ENCODE results near the gene PASK. TPM values are rescaled to one million over a fixed set of nuclear protein-coding genes. Genes with fewer than 3 reads are reported as not detected.

The PASK gene
- total RNA-seq, 2 experiments from 2014 or later = 71.3 to 74.8 TPM

DNA sequence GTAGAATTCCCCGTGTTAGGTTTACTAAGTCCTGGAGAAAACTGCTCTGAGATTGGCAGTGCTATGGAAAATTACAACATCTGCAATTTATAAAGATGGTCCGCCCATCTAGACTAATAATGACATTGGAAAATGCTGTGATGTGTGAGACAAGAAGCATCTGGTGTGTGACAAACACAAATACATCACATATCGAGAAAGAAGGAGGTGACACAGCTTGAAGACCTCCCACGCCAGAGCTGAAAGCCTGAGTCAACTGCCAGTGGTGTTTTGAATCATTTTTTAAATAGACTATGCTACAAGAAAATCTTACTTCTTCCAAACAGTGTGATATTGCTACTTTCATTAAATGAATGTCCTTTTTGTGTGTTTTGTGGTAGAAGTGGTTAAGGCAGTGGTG lies 30.6 kb upstream of the PASK start:
- TF ChIP-seq, protein P1, sequence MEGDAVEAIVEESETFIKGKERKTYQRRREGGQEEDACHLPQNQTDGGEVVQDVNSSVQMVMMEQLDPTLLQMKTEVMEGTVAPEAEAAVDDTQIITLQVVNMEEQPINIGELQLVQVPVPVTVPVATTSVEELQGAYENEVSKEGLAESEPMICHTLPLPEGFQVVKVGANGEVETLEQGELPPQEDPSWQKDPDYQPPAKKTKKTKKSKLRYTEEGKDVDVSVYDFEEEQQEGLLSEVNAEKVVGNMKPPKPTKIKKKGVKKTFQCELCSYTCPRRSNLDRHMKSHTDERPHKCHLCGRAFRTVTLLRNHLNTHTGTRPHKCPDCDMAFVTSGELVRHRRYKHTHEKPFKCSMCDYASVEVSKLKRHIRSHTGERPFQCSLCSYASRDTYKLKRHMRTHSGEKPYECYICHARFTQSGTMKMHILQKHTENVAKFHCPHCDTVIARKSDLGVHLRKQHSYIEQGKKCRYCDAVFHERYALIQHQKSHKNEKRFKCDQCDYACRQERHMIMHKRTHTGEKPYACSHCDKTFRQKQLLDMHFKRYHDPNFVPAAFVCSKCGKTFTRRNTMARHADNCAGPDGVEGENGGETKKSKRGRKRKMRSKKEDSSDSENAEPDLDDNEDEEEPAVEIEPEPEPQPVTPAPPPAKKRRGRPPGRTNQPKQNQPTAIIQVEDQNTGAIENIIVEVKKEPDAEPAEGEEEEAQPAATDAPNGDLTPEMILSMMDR (IDR thresholded peaks at IDR 0.05) = no peak
- peaks cover 5% of the 10 kb centered on the region for H3K4me1 Mint-ChIP-seq (ENCODE audit: low read depth)
- ATAC-seq = peak; percentile 74
- peaks cover 12% of the 10 kb centered on the region for H3K36me3 Mint-ChIP-seq (ENCODE audit: low read depth)
- ChIA-PET POLR2A (no interaction called here), CTCF (interaction anchor here (1.3 kb wide), 1 partner anchor 101 kb away, joined by 4 read pairs; no protein-coding TSS in a partner anchor)
- intact Hi-C loops (cut with micrococcal nuclease) = no loop called here
- DNase-seq = peak; percentile 51
- H3K4me3 Mint-ChIP-seq = no peak overlapping the region
- no peaks in the 10 kb centered on the region for H3K27me3 Mint-ChIP-seq
- H3K9me3 Mint-ChIP-seq = no peaks in the 10 kb centered on the region
- peak overlapping the region; percentile 6 for H3K27ac Mint-ChIP-seq

GRCh38 chr2:241178961-241179360 lies 29.7 kb upstream of the PASK start:
- DNase-seq = no peak
- POLR2A ChIA-PET = no interaction called here
- Mint-ChIP-seq H3K27ac (no peak overlapping the region), H3K27me3 (no peaks in the 10 kb centered on the region), H3K9me3 (no peaks in the 10 kb centered on the region), H3K4me1 (ENCODE audit: low read depth) (peaks cover 7% of the 10 kb centered on the region), H3K4me3 (no peak overlapping the region), H3K36me3 (ENCODE audit: low read depth) (peaks cover 17% of the 10 kb centered on the region)
- CTCF ChIA-PET = no interaction called here
- ATAC-seq = no peak
- intact Hi-C loops (cut with micrococcal nuclease) = no loop called here
- TF ChIP-seq, protein P1 (IDR thresholded peaks at IDR 0.05) = no peak

- intact Hi-C loops (cut with micrococcal nuclease) = no loop called here
- peaks cover 7% of the 10 kb centered on the region for H3K4me1 Mint-ChIP-seq (ENCODE audit: low read depth)
- H3K36me3 Mint-ChIP-seq (ENCODE audit: low read depth) = peaks cover 24% of the 10 kb centered on the region
- H3K4me3 Mint-ChIP-seq = no peak overlapping the region
- TF ChIP-seq, protein P1 (IDR thresholded peaks at IDR 0.05) = no peak
- H3K27me3 Mint-ChIP-seq = no peaks in the 10 kb centered on the region
- DNase-seq = no peak
- H3K27ac Mint-ChIP-seq = no peak overlapping the region
- no peak for ATAC-seq
- ChIA-PET CTCF (no interaction called here), POLR2A (no interaction called here)
- H3K9me3 Mint-ChIP-seq = no peaks in the 10 kb centered on the region
Observed at GRCh38 chr2:241177526-241178334, 28.5 kb upstream of the PASK start.

- CTCF ChIA-PET = interaction anchor here (0.6 to 1.4 kb wide), 2 partner anchors 321 to 323 kb away, joined by 3 read pairs; no protein-coding TSS in a partner anchor
- no peaks in the 10 kb centered on the region for H3K27me3 Mint-ChIP-seq
- intact Hi-C loops (cut with micrococcal nuclease) = no loop called here
- DNase-seq (no peak), ATAC-seq (no peak)
- peaks cover 13% of the 10 kb centered on the region for H3K9me3 Mint-ChIP-seq
- H3K4me3 Mint-ChIP-seq = no peak overlapping the region
- TF ChIP-seq, protein P1 (IDR thresholded peaks at IDR 0.05) = no peak
- POLR2A ChIA-PET = no interaction called here
- peaks cover 53% of the 10 kb centered on the region for H3K36me3 Mint-ChIP-seq (ENCODE audit: low read depth)
- H3K27ac Mint-ChIP-seq = no peak overlapping the region
- H3K4me1 Mint-ChIP-seq (ENCODE audit: low read depth) = peaks cover 2% of the 10 kb centered on the region
Observed at GRCh38 chr2:241173557-241173956, 24.3 kb upstream of the PASK start.

DNA sequence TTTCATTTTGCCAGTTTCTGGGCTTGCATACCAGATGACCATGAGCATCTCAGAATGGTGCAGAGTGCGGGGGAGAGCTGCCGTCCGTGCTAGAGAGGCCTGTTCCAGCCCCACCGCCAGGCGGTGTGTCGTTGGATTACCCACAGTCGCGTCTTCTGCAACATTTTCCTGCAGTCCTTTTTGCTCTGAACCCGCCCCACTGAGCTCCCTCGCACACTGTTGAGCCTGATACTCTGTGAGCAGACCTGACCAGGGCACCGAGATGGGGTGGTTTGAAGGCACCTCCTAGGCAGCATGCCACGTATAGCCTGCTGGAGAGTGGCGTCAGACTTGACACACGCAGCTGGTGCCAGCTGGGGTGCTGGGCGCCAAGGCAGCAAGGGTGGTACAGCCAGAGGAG lies 19.1 kb upstream of the PASK start:
- Mint-ChIP-seq H3K27ac (no peak overlapping the region), H3K27me3 (no peaks in the 10 kb centered on the region), H3K4me1 (ENCODE audit: low read depth) (peaks cover 4% of the 10 kb centered on the region), H3K4me3 (no peak overlapping the region), H3K36me3 (ENCODE audit: low read depth) (peaks cover 62% of the 10 kb centered on the region), H3K9me3 (peaks cover 13% of the 10 kb centered on the region)
- intact Hi-C loops (cut with micrococcal nuclease) = no loop called here
- ATAC-seq (no peak), DNase-seq (no peak)
- CTCF ChIA-PET = no interaction called here
- POLR2A ChIA-PET = interaction anchor here (0.7 kb wide), 1 partner anchor 71 kb away, joined by 3 read pairs; no protein-coding TSS in a partner anchor
- TF ChIP-seq, protein P1 (IDR thresholded peaks at IDR 0.05) = no peak

Measured in activated CD8-positive, alpha-beta T cell treated with anti-CD3 and anti-CD28 coated beads for 36 hours (primary cell).